HG02759 (cell line): Measurements from ENCODE around the gene KAT5.
"Not testable (repeated sequence)": the region's sequence is repeated elsewhere in the genome, so short reads cannot be mapped to it uniquely, and the experiment has no call there.

Source experiments
- ATAC-seq: cut with Tn5 transposase; IDR thresholded peaks from one replicate; pipeline ENCODE4 v1.9.1; 2021; ENCODE audit warnings: mild to moderate bottlenecking, moderate library complexity; ENCODE audit not compliant: unreplicated experiment

KAT5 gene

GRCh38 chr11:65743681-65744025 is 31.6 kb downstream of the KAT5 start:
- no peak for ATAC-seq

- ATAC-seq, result no peak
These were observed 32.1 kb downstream of the KAT5 start for GRCh38 chr11:65744026-65744698.

- ATAC-seq, result no peak
These were observed 32.6 kb downstream of the KAT5 start for GRCh38 chr11:65744699-65745042.

- ATAC-seq, result no peak
These were observed 33.0 kb downstream of the KAT5 start for GRCh38 chr11:65745049-65745448.

- ATAC-seq, result not testable (repeated sequence)
These were observed 50.1 kb downstream of the KAT5 start for GRCh38 chr11:65762169-65762568.

GRCh38 chr11:65762816-65763215 is 50.8 kb downstream of the KAT5 start:
- ATAC-seq, result not testable (repeated sequence)

- no peak for ATAC-seq
These were observed 52.4 kb downstream of the KAT5 start for GRCh38 chr11:65764434-65764833.

- no peak for ATAC-seq
These were observed 54.5 kb downstream of the KAT5 start for GRCh38 chr11:65766535-65766934.

- ATAC-seq, result no peak
These were observed 55.4 kb downstream of the KAT5 start for GRCh38 chr11:65767406-65767805.

- ATAC-seq, result not testable (repeated sequence)
These were observed 55.8 kb downstream of the KAT5 start for GRCh38 chr11:65767806-65768205.
